HepG2 (cell line): ENCODE data around the gene DLG5. TPM values are rescaled to one million over a fixed set of nuclear protein-coding genes. Genes with fewer than 3 reads are reported as not detected.

ENCODE experiments used
- ATAC-seq: fragments of 200-7000 bp; cut with Tn5 transposase; 3 replicates; pipeline ENCODE4 v1.9.1; 2020; ENCODE audit warnings: mild to moderate bottlenecking, moderate library complexity
- BruUV-seq: library from RNA; stranded (reverse); fragments of 400-500 nt; replicated peaks from 2 replicates; lab custom pipeline; 2021; lab: Mats Ljungman, UMichigan
- CTCF ChIA-PET: fragments of 300-600 bp; formaldehyde crosslinking; extraction: SDS; loops from one replicate; lab custom pipeline; 2021; ENCODE audit warnings: low total read pairs, inconsistent platforms, low intra/inter-chr PET ratio; lab: Yijun Ruan, JAX
- POLR2A ChIA-PET: fragments of 350-600 bp; sonication (Branson Sonifier 250); formaldehyde crosslinking; loops from one replicate; lab custom pipeline; 2020; ENCODE audit warnings: antibody characterized with exemption, inconsistent platforms; lab: Yijun Ruan, JAX
- DNase-seq: peaks from one replicate; pipeline ENCODE4 v3.0.0-alpha.2; 2015; ENCODE audit warnings: low spot score
- FAIRE-seq: peaks from 3 replicates; lab custom pipeline; 2011; peaks lifted over from hg19 to GRCh38; lab: Jason Lieb, UNC
- H2AFZ ChIP-seq: one replicate; pipeline ENCODE4 v1.6.1; 2011; ENCODE audit warnings: low read length, inconsistent platforms
- H3K27ac ChIP-seq: fragments of 300-600 bp; 3 replicates; pipeline ENCODE4 v1.8.0; 2011; ENCODE audit warnings: mixed run types, mild to moderate bottlenecking, mixed read lengths, low read length, inconsistent platforms; ENCODE audit not compliant: insufficient read depth; ENCODE audit errors: extremely low read length
- H3K27me3 ChIP-seq, 2 experiments: fragments of 200-600 bp in 1 of 2; 2 replicates in 1 of 2; 3 replicates in 1 of 2; pipeline versions ENCODE4 v1.6.0 to v1.8.0; 2011; ENCODE audit warnings: low read length in 2 of 2, mild to moderate bottlenecking in 2 of 2, moderate library complexity in 2 of 2, inconsistent platforms in 1 of 2; ENCODE audit not compliant: insufficient read depth in 2 of 2, control insufficient read depth in 1 of 2
- H3K36me3 ChIP-seq, 2 experiments: fragments of 200-600 bp in 1 of 2; replicated peaks in 1 of 2; 2 replicates in 1 of 2; 3 replicates in 1 of 2; pipeline versions ENCODE4 v1.5.1 to v1.8.0; 2011; ENCODE audit warnings: low read length in 2 of 2, inconsistent platforms in 1 of 2; ENCODE audit not compliant: insufficient read depth in 2 of 2, control insufficient read depth in 1 of 2
- H3K4me1 ChIP-seq: 2 replicates; pipeline ENCODE4 v1.5.1; 2012; ENCODE audit warnings: low read length, inconsistent platforms; ENCODE audit not compliant: insufficient read depth
- H3K4me2 ChIP-seq: 2 replicates; pipeline ENCODE4 v1.6.0; 2011; ENCODE audit warnings: low read depth, low read length, inconsistent platforms
- H3K4me3 ChIP-seq, 3 experiments: fragments of 200-600 bp in 1 of 3; sonication (generic), shearing (Covaris generic) in 1 of 3; replicated peaks in 1 of 3; 2 replicates each; pipeline ENCODE4 v1.5.1; 2011 to 2016; ENCODE audit warnings: low read length in 3 of 3, inconsistent platforms in 2 of 3, low read depth in 2 of 3, mild to moderate bottlenecking in 2 of 3, control low read depth in 1 of 3, mixed read lengths in 1 of 3; ENCODE audit not compliant: insufficient read depth in 1 of 3
- H3K79me2 ChIP-seq: one replicate; pipeline ENCODE4 v1.6.1; 2011; ENCODE audit warnings: low read length, inconsistent platforms; ENCODE audit not compliant: insufficient read depth
- H3K9ac ChIP-seq: 2 replicates; pipeline ENCODE4 v1.6.0; 2011; ENCODE audit warnings: mild to moderate bottlenecking, low read depth, low read length, inconsistent platforms; ENCODE audit not compliant: insufficient read depth
- H3K9me3 ChIP-seq: 2 replicates; pipeline ENCODE4 v1.5.1; 2012; ENCODE audit warnings: mild to moderate bottlenecking, low read length
- H4K20me1 ChIP-seq: 2 replicates; pipeline ENCODE4 v1.6.0; 2011; ENCODE audit warnings: inconsistent platforms, mild to moderate bottlenecking, low read length, moderate library complexity; ENCODE audit not compliant: insufficient read depth
- CERS6 ChIP-seq: sonication (generic); formaldehyde crosslinking; IDR thresholded peaks from 2 replicates; pipeline ENCODE4 v1.5.0; 2020; ENCODE audit warnings: missing genetic modification reagents
- FOXK1 ChIP-seq: sonication (generic); formaldehyde crosslinking; IDR thresholded peaks from 2 replicates; pipeline ENCODE4 v1.4.0; 2020; ENCODE audit warnings: low read depth, missing genetic modification reagents, borderline replicate concordance
- HNF1A ChIP-seq, 2 experiments: sonication (generic) in 1 of 2; formaldehyde crosslinking in 1 of 2; IDR thresholded peaks; 2 replicates each; pipeline versions ENCODE4 v1.4.0 to v1.6.1; 2016 to 2020; ENCODE audit warnings: borderline replicate concordance in 1 of 2, low read depth in 1 of 2, mild to moderate bottlenecking in 1 of 2, missing genetic modification reagents in 1 of 2
- PRDM10 ChIP-seq: sonication (generic); formaldehyde crosslinking; IDR thresholded peaks from 2 replicates; pipeline ENCODE4 v1.4.0; 2020; ENCODE audit warnings: low read depth, missing genetic modification reagents
- SP4 ChIP-seq: sonication (generic); formaldehyde crosslinking; IDR thresholded peaks from 2 replicates; pipeline ENCODE4 v1.8.1; 2023; ENCODE audit warnings: mild to moderate bottlenecking, missing genetic modification reagents
- ZNF253 ChIP-seq: sonication (generic); formaldehyde crosslinking; IDR thresholded peaks from 2 replicates; pipeline ENCODE4 v1.8.0; 2022; ENCODE audit warnings: mild to moderate bottlenecking, missing genetic modification reagents, borderline replicate concordance
- ZNF280D ChIP-seq: sonication (generic); formaldehyde crosslinking; IDR thresholded peaks from 2 replicates; pipeline ENCODE4 v1.5.1; 2020; ENCODE audit warnings: mild to moderate bottlenecking, missing genetic modification reagents
- ZNF549 ChIP-seq: sonication (generic); formaldehyde crosslinking; IDR thresholded peaks from 2 replicates; pipeline ENCODE4 v1.5.0; 2020; ENCODE audit warnings: missing genetic modification reagents
- WGBS: methylation state at CpG from one replicate; pipeline ENCODE4 v1.1.6; 2017; ENCODE audit warnings: low lambda C conversion rate; 5-methylcytosine and 5-hydroxymethylcytosine counted together
- in situ Hi-C: cut with HindIII; loops from 2 replicates; pipeline ENCODE4 v1.10.0; 2017; ENCODE audit warnings: low pct_unique_long_range_greater_than_20kb; ENCODE audit not compliant: extremely low pct_ligation_motif_present
- intact Hi-C: fragments of 100-400 bp; cut with micrococcal nuclease; formaldehyde crosslinking; loops from one replicate; pipeline ENCODE4 v1.10.0; 2022; ENCODE audit not compliant: unreplicated experiment
- polyA plus RNA-seq, 8 experiments: library from polyadenylated mRNA; depleted of rRNA in 3 of 8; stranded (reverse) in 7 of 8; unstranded in 1 of 8; fragments of >200 nt; fragmentation: Illumina TruSeq in 4 of 8; extraction: Trizol in 4 of 8; gene quantifications; 2 replicates each; pipeline versions ENCODE4 v1.2.1 to v1.2.3, GENCODE V29; 2011 to 2016; ENCODE audit warnings: low read depth in 4 of 8, missing spikeins in 1 of 8, mixed read lengths in 1 of 8; ENCODE audit not compliant: insufficient read depth in 1 of 8
- total RNA-seq, 5 experiments: library from RNA; depleted of rRNA; stranded (reverse); fragments of >200 nt; fragmentation: Illumina TruSeq; extraction: Trizol; gene quantifications; 2 replicates each; pipeline ENCODE4 v1.2.3, GENCODE V29; 2016; ENCODE audit warnings: low read depth in 1 of 5

DLG5 gene
- total and polyA plus RNA-seq, 2 of the 13 experiments (the other 11 are each of a cell fraction or from before 2014, with no cell fraction given) = 15.5 to 18.2 TPM

- TF ChIP-seq ZNF280D (no peak), HNF1A (IDR thresholded peaks at IDR 0.05; ENCODE audit: low read depth) (no peak), HNF1A (CRISPR knock-in tag; IDR thresholded peaks at IDR 0.05; ENCODE audit: borderline replicate concordance) (no peak)
These were observed 132.7 kb downstream of the DLG5 start (continued) for GRCh38 chr10:77793831-77794230.

- Histone ChIP-seq H3K27ac (no peak overlapping the region), H3K9ac (no peak overlapping the region), H3K4me3 (no peak overlapping the region), H3K4me2 (no peak overlapping the region), H3K79me2 (no peaks in the 10 kb centered on the region), H2AFZ (no peak overlapping the region), H3K36me3 (peaks cover 32 to 59% of the 10 kb centered on the region in 2 experiments; a peak in 4 of 5 replicates), H3K4me1 (no peaks in the 10 kb centered on the region), H3K9me3 (no peaks in the 10 kb centered on the region), H3K27me3 (no peaks in the 10 kb centered on the region), H4K20me1 (no peaks in the 10 kb centered on the region)
- ATAC-seq = no peak
- ChIA-PET POLR2A (no interaction called here), CTCF (no interaction called here)
- intact Hi-C loops (no loop called here), in situ Hi-C loops (no loop called here)
- no peak for DNase-seq
- FAIRE-seq = no peak
- no TSS peak for BruUV-seq
- 97% methylated on average over 7 of the region's 12 CpGs for WGBS
- no peak for TF ChIP-seq ZNF549 (CRISPR knock-in tag)
- TF ChIP-seq CERS6 (CRISPR knock-in tag) = no peak
- TF ChIP-seq ZNF253 (CRISPR knock-in tag) = no peak
- no peak for TF ChIP-seq FOXK1
- no peak for TF ChIP-seq SP4 (CRISPR knock-in tag)
- no peak for TF ChIP-seq PRDM10
These were observed 134.4 kb downstream of the DLG5 start for GRCh38 chr10:77792155-77792554.
